GM12878 (cell line): ENCODE measurements around the gene ANAPC2. TPM values are rescaled to one million over a fixed set of nuclear protein-coding genes. Genes with fewer than 3 reads are reported as not detected.

ENCODE experiments used
- BHLHE40 ChIP-seq, 2 experiments: fragments of 450-650 bp in 1 of 2; IDR thresholded peaks; 2 replicates each; pipeline ENCODE4 v1.6.1; 2011 to 2017; ENCODE audit warnings: low read depth in 2 of 2, borderline replicate concordance in 1 of 2, improper control_type of control experiment in 1 of 2, low read length in 1 of 2, mild to moderate bottlenecking in 1 of 2
- CREM ChIP-seq: IDR thresholded peaks from 2 replicates; pipeline ENCODE4 v1.6.1; 2014; ENCODE audit warnings: antibody characterized with exemption, low read depth
- IKZF1 ChIP-seq: fragments of 450-650 bp; conservative IDR thresholded peaks from 2 replicates; pipeline ENCODE4 v1.6.1; 2017; ENCODE audit warnings: antibody characterized with exemption, mild to moderate bottlenecking
- TCF3 ChIP-seq: IDR thresholded peaks from 2 replicates; pipeline ENCODE4 v1.6.1; 2012; ENCODE audit warnings: low read depth, mild to moderate bottlenecking, low read length, borderline replicate concordance; ENCODE audit not compliant: insufficient read depth
- TCF7 ChIP-seq: IDR thresholded peaks from 2 replicates; pipeline ENCODE4 v1.6.1; 2014; ENCODE audit warnings: antibody characterized with exemption, borderline replicate concordance
- polyA plus RNA-seq, 11 experiments: library from polyadenylated mRNA; depleted of rRNA in 4 of 11; unstranded in 6 of 11; stranded (reverse) in 5 of 11; fragments of >200 nt; fragmentation: Nextera tagmentation in 4 of 11; fragmentation: Illumina TruSeq in 1 of 11; extraction: Ambion mirVana in 4 of 11; extraction: Trizol in 1 of 11; gene quantifications; 1 replicate in 1 of 11; 2 replicates in 10 of 11; pipeline versions ENCODE4 v1.2.1 to v1.2.3, GENCODE V29; 2011 to 2016; ENCODE audit warnings: inconsistent platforms in 2 of 11, missing spikeins in 2 of 11, low read depth in 1 of 11
- total RNA-seq, 4 experiments: library from RNA; depleted of rRNA in 3 of 4; stranded (reverse); fragments of >200 nt in 3 of 4; fragmentation: Illumina TruSeq in 1 of 4; extraction: Trizol in 1 of 4; gene quantifications; 2 replicates each; pipeline versions ENCODE4 v1.2.1 to v1.2.3, GENCODE V29; 2013 to 2021
- TF ChIP-seq, protein P1 (sequence below): fragments of 450-650 bp; IDR thresholded peaks from 2 replicates; pipeline ENCODE4 v1.6.1; 2016; ENCODE audit warnings: mild to moderate bottlenecking, moderate library complexity, borderline replicate concordance
- TF ChIP-seq, protein P2 (sequence below): fragments of 450-650 bp; IDR thresholded peaks from 2 replicates; pipeline ENCODE4 v1.6.1; 2017; ENCODE audit warnings: borderline replicate concordance
- TF ChIP-seq, protein P3 (sequence below): IDR thresholded peaks from 2 replicates; pipeline ENCODE4 v1.6.1; 2012; ENCODE audit warnings: low read depth, low read length, improper control_type of control experiment

Gene ANAPC2
- total and polyA plus RNA-seq, 10 of the 15 experiments (the other 5 are each of a cell fraction or from before 2014, with no cell fraction given), result 0.03 to 65.2 (median 20.5) TPM

DNA sequence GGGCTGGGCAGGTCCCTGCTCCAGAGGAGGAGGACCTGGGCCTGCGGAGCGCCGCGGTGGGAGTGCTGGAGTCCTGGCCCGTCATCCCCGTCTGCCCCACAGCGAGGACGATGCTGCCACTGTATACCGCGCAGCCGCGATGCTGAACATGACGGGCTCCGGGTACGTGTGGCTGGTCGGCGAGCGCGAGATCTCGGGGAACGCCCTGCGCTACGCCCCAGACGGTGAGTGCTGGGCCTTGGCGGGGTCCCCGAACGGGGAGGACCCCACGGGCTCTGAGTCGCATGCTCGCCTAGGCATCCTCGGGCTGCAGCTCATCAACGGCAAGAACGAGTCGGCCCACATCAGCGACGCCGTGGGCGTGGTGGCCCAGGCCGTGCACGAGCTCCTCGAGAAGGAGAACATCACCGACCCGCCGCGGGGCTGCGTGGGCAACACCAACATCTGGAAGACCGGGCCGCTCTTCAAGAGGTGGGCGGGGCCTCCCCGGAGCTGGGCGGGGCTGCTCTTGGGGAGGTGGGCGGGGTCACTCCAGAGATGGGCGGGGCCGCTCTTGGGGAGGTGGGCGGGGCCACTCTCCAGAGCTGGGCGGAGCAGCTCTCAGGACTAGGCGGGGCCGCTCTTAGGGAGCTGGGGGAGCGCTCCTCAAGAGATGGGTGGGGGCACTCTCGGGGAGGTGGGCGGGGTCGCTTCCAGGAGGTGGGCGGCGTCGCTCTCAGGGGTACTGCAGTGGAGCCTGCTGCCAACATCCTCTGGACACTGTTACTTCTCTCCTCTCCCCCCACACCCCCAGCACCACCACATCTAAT is 31.6 kb downstream of the ANAPC2 start (continued):
- TF ChIP-seq, protein P1, sequence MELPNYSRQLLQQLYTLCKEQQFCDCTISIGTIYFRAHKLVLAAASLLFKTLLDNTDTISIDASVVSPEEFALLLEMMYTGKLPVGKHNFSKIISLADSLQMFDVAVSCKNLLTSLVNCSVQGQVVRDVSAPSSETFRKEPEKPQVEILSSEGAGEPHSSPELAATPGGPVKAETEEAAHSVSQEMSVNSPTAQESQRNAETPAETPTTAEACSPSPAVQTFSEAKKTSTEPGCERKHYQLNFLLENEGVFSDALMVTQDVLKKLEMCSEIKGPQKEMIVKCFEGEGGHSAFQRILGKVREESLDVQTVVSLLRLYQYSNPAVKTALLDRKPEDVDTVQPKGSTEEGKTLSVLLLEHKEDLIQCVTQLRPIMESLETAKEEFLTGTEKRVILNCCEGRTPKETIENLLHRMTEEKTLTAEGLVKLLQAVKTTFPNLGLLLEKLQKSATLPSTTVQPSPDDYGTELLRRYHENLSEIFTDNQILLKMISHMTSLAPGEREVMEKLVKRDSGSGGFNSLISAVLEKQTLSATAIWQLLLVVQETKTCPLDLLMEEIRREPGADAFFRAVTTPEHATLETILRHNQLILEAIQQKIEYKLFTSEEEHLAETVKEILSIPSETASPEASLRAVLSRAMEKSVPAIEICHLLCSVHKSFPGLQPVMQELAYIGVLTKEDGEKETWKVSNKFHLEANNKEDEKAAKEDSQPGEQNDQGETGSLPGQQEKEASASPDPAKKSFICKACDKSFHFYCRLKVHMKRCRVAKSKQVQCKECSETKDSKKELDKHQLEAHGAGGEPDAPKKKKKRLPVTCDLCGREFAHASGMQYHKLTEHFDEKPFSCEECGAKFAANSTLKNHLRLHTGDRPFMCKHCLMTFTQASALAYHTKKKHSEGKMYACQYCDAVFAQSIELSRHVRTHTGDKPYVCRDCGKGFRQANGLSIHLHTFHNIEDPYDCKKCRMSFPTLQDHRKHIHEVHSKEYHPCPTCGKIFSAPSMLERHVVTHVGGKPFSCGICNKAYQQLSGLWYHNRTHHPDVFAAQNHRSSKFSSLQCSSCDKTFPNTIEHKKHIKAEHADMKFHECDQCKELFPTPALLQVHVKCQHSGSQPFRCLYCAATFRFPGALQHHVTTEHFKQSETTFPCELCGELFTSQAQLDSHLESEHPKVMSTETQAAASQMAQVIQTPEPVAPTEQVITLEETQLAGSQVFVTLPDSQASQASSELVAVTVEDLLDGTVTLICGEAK, result no peak
- TF ChIP-seq, protein P2, sequence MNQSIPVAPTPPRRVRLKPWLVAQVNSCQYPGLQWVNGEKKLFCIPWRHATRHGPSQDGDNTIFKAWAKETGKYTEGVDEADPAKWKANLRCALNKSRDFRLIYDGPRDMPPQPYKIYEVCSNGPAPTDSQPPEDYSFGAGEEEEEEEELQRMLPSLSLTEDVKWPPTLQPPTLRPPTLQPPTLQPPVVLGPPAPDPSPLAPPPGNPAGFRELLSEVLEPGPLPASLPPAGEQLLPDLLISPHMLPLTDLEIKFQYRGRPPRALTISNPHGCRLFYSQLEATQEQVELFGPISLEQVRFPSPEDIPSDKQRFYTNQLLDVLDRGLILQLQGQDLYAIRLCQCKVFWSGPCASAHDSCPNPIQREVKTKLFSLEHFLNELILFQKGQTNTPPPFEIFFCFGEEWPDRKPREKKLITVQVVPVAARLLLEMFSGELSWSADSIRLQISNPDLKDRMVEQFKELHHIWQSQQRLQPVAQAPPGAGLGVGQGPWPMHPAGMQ, result no peak
- TF ChIP-seq CREM (no peak), TCF3 (0 out of 2 replicates have a peak, but pooled peaks have one; percentile 15), IKZF1 (peak; percentile 29; the same call in 1 of the 2 replicates), TCF7 (no peak), BHLHE40 (IDR thresholded peaks at IDR 0.05; ENCODE audit: borderline replicate concordance in 1 of 2, low read depth in 2 of 2, low read length in 1 of 2) (peak in 1 of 2 experiments; percentile 57; a peak in 1 of 4 replicates)
- TF ChIP-seq, protein P3, sequence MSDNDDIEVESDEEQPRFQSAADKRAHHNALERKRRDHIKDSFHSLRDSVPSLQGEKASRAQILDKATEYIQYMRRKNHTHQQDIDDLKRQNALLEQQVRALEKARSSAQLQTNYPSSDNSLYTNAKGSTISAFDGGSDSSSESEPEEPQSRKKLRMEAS, result no peak
